Loucy (cell line): ENCODE measurements around the gene CD244.

Source experiments
- EZH2phosphoT487 ChIP-seq: fragments of 200-600 bp; IDR thresholded peaks from 2 replicates; pipeline ENCODE4 v1.6.1; 2018; ENCODE audit warnings: antibody characterized with exemption, mild to moderate bottlenecking, moderate library complexity, borderline replicate concordance
- TF ChIP-seq, protein P1 (sequence below): fragments of 200-600 bp; sonication (generic); conservative IDR thresholded peaks from 2 replicates; pipeline ENCODE4 v1.5.1; 2014; ENCODE audit warnings: mild to moderate bottlenecking, antibody characterized with exemption, low read length

DNA sequence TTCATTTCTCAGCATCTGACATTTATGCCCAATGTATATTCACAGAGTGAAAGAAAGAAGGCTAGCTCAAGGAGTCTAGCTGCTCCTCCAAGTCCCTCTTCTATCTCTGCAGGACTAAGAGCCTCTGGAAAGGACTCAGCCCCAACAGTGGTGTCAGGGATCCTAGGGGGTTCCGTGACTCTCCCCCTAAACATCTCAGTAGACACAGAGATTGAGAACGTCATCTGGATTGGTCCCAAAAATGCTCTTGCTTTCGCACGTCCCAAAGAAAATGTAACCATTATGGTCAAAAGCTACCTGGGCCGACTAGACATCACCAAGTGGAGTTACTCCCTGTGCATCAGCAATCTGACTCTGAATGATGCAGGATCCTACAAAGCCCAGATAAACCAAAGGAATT, 63.0 kb downstream of the CD244 start:
- TF ChIP-seq, protein P1, sequence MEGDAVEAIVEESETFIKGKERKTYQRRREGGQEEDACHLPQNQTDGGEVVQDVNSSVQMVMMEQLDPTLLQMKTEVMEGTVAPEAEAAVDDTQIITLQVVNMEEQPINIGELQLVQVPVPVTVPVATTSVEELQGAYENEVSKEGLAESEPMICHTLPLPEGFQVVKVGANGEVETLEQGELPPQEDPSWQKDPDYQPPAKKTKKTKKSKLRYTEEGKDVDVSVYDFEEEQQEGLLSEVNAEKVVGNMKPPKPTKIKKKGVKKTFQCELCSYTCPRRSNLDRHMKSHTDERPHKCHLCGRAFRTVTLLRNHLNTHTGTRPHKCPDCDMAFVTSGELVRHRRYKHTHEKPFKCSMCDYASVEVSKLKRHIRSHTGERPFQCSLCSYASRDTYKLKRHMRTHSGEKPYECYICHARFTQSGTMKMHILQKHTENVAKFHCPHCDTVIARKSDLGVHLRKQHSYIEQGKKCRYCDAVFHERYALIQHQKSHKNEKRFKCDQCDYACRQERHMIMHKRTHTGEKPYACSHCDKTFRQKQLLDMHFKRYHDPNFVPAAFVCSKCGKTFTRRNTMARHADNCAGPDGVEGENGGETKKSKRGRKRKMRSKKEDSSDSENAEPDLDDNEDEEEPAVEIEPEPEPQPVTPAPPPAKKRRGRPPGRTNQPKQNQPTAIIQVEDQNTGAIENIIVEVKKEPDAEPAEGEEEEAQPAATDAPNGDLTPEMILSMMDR, result no peak
- no peak for TF ChIP-seq EZH2phosphoT487
